GM12864 (cell line): Measurements from ENCODE around the gene CC2D1A.

Source experiments
- DNase-seq: peaks from one replicate; pipeline ENCODE4 v3.0.0-alpha.2; 2011; ENCODE audit warnings: low read depth
- H3K4me3 ChIP-seq: 2 replicates; pipeline ENCODE4 v1.5.1; 2011; ENCODE audit warnings: mild to moderate bottlenecking, low read depth, low read length, control low read depth
- TF ChIP-seq, protein P1 (sequence below): IDR thresholded peaks from 2 replicates; pipeline ENCODE4 v1.5.1; 2011; ENCODE audit warnings: low read depth, mild to moderate bottlenecking, moderate library complexity, low read length, control low read depth, inconsistent platforms; ENCODE audit errors: missing control alignments

Gene CC2D1A

GRCh38 chr19:13890136-13890535, 15.9 kb upstream of the CC2D1A start:
- no peak for DNase-seq
- H3K4me3 ChIP-seq = no peak overlapping the region
- TF ChIP-seq, protein P1, sequence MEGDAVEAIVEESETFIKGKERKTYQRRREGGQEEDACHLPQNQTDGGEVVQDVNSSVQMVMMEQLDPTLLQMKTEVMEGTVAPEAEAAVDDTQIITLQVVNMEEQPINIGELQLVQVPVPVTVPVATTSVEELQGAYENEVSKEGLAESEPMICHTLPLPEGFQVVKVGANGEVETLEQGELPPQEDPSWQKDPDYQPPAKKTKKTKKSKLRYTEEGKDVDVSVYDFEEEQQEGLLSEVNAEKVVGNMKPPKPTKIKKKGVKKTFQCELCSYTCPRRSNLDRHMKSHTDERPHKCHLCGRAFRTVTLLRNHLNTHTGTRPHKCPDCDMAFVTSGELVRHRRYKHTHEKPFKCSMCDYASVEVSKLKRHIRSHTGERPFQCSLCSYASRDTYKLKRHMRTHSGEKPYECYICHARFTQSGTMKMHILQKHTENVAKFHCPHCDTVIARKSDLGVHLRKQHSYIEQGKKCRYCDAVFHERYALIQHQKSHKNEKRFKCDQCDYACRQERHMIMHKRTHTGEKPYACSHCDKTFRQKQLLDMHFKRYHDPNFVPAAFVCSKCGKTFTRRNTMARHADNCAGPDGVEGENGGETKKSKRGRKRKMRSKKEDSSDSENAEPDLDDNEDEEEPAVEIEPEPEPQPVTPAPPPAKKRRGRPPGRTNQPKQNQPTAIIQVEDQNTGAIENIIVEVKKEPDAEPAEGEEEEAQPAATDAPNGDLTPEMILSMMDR = no peak

- TF ChIP-seq, protein P1 = no peak
- no peak overlapping the region for H3K4me3 ChIP-seq
- DNase-seq = no peak
These were observed 13.1 kb upstream of the CC2D1A start for GRCh38 chr19:13892870-13893269.

- no peak for DNase-seq
- no peak overlapping the region for H3K4me3 ChIP-seq
These were observed 11.4 kb upstream of the CC2D1A start for GRCh38 chr19:13894552-13894951.

DNA sequence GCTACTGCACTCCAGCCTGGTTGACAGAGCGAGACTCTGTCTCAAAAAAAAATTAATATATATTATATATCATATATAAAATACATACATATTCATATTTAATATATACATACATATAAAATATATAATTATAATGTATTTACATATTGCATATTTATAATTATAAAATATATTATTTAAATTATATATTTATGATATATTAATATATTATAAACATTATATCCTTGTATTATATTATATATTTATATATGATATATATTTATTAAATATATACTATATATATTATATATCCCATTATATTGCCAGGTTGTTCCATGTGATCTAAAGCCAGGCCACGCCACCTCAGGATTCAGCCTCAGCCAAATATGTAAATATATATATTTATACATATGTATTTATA, 9.8 kb upstream of the CC2D1A start:
- no peak for DNase-seq
- H3K4me3 ChIP-seq = no peak overlapping the region
- TF ChIP-seq, protein P1 = no peak

More at GRCh38 chr19:13894552-13894951, 11.4 kb upstream of the CC2D1A start:
- TF ChIP-seq, protein P1 = no peak

GRCh38 chr19:13899393-13899792, 6.6 kb upstream of the CC2D1A start:
- TF ChIP-seq, protein P1 = no peak
- no peak overlapping the region for H3K4me3 ChIP-seq
- DNase-seq = no peak

- DNase-seq = no peak
- TF ChIP-seq, protein P1 = no peak
- H3K4me3 ChIP-seq = no peak overlapping the region
These were observed 6.0 kb upstream of the CC2D1A start for GRCh38 chr19:13899912-13900584.

- no peak overlapping the region for H3K4me3 ChIP-seq
- TF ChIP-seq, protein P1 = peak; percentile 51
- no peak for DNase-seq
These were observed 2.9 kb upstream of the CC2D1A start for GRCh38 chr19:13902993-13903555.
